ENCODE data around the gene TRPM3. TPM values are rescaled to one million over a fixed set of nuclear protein-coding genes. Genes with fewer than 3 reads are reported as not detected.

The TRPM3 gene
- total and polyA plus RNA-seq, 9 of the 15 experiments (the other 6 are each of a cell fraction or from before 2014, with no cell fraction given): 0.04 TPM; not detected in 8

- Histone ChIP-seq H3K27me3 (ENCODE audit: control insufficient read depth in 2 of 2, insufficient read depth in 2 of 2, low read length in 2 of 2) (no peaks in the 10 kb centered on the region), H3K79me2 (ENCODE audit: control insufficient read depth, insufficient read depth, low read length) (no peaks in the 10 kb centered on the region), H3K9me3 (replicated peaks; ENCODE audit: control insufficient read depth, insufficient read depth, low read depth, low read length) (no peaks in the 10 kb centered on the region), H2AFZ (ENCODE audit: low read depth, low read length) (no peak overlapping the region), H3K36me3 (ENCODE audit: control insufficient read depth, insufficient read depth, low read length) (no peaks in the 10 kb centered on the region), H4K20me1 (replicated peaks; ENCODE audit: control insufficient read depth, insufficient read depth, low read length) (no peaks in the 10 kb centered on the region), H3K9me1 (ENCODE audit: control insufficient read depth, insufficient read depth, low read length) (no peaks in the 10 kb centered on the region), H3K4me1 (replicated peaks in 1 of 2; ENCODE audit: control insufficient read depth in 2 of 2, insufficient read depth in 2 of 2, low read length in 2 of 2) (no peaks in the 10 kb centered on the region), H3K4me2 (ENCODE audit: insufficient read depth, low read length) (no peak overlapping the region), H3K27ac (ENCODE audit: extremely low read depth, low read depth, low read length) (no peak overlapping the region), H3K4me3 (no peak overlapping the region), H3K9ac (ENCODE audit: insufficient read depth in 1 of 2, low read depth in 2 of 2, low read length in 2 of 2) (no peak overlapping the region)
- no peak for FAIRE-seq
- POLR2A ChIA-PET: no interaction called here
- DNase-seq (ENCODE audit: extremely low read depth in 1 of 4, low spot score in 3 of 4): no peak
- intact Hi-C loops (cut with micrococcal nuclease) (no loop called here), in situ Hi-C loops (cut with MboI) (no loop called here)
- CTCF ChIA-PET (ENCODE audit: low intra/inter-chr PET ratio): no interaction called here
- no peak for ATAC-seq
- 0% methylated on average over 1 of the region's 1 CpG for WGBS (ENCODE audit: insufficient coverage, low coverage, missing lambda C conversion rate)
- no TSS peak for BruUV-seq (replicated peaks)
- TF ChIP-seq, protein P1, sequence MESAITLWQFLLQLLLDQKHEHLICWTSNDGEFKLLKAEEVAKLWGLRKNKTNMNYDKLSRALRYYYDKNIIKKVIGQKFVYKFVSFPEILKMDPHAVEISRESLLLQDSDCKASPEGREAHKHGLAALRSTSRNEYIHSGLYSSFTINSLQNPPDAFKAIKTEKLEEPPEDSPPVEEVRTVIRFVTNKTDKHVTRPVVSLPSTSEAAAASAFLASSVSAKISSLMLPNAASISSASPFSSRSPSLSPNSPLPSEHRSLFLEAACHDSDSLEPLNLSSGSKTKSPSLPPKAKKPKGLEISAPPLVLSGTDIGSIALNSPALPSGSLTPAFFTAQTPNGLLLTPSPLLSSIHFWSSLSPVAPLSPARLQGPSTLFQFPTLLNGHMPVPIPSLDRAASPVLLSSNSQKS (CRISPR knock-in tag; IDR thresholded peaks at IDR 0.05): no peak
- TF ChIP-seq RBBP5 (IDR thresholded peaks at IDR 0.05; ENCODE audit: borderline replicate concordance, insufficient read depth, low read length, poor library complexity, severe bottlenecking) (no peak), CHD7 (IDR thresholded peaks at IDR 0.05; ENCODE audit: low read depth, low read length) (no peak), NR2C1 (IDR thresholded peaks at IDR 0.05) (no peak), NR2C1 (tag; IDR thresholded peaks at IDR 0.05) (no peak), GATAD2B (IDR thresholded peaks at IDR 0.05; ENCODE audit: borderline replicate concordance) (no peak), ZNF165 (CRISPR knock-in tag; IDR thresholded peaks at IDR 0.05; ENCODE audit: borderline replicate concordance) (no peak), ARID3B (CRISPR knock-in tag; IDR thresholded peaks at IDR 0.05; ENCODE audit: borderline replicate concordance) (no peak), SMAD2 (IDR thresholded peaks at IDR 0.05; ENCODE audit: low read depth, low read length) (no peak)
These were observed 49.8 kb downstream of the TRPM3 start for GRCh38 chr9:71071633-71072032.

Data from K562 (cell line).